B cell (primary cell): ENCODE results near the gene PLA2G12B.

ENCODE experiments used
- EZH2 ChIP-seq: IDR thresholded peaks from 2 replicates; pipeline ENCODE4 v1.6.1; 2012; ENCODE audit warnings: borderline replicate concordance, low read depth, mild to moderate bottlenecking, moderate library complexity, low read length; ENCODE audit not compliant: insufficient read depth, poor library complexity, severe bottlenecking
- TF ChIP-seq, protein P1 (sequence below): fragments of 200-600 bp; IDR thresholded peaks from one replicate; pipeline ENCODE4 v1.8.0; 2022; ENCODE audit warnings: antibody characterized with exemption, mild to moderate bottlenecking

DNA sequence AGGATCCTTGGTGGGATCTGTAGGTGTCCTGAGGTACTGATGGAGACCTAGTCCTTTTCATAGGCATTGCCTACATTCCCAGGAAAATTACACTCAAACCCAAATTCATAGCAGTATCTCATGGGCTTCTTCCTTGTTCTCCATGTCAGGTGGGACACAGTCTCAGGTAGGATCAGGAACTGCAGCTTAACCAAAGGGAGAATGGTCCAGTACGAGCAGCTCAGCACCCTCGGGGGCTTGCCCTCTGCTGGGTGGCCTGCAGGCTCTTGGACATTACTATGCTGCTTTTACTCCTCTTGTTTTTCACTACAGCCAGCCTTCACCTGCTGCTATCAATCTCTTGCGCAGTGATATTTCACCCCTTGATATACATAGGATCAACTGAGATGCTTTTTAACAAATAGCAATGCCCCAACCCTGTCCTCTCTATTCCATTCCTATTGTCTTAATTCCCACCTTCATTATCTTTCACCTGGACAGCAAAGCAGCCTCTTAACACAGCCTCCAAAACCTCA lies 28.6 kb downstream of the PLA2G12B start:
- TF ChIP-seq, protein P1, sequence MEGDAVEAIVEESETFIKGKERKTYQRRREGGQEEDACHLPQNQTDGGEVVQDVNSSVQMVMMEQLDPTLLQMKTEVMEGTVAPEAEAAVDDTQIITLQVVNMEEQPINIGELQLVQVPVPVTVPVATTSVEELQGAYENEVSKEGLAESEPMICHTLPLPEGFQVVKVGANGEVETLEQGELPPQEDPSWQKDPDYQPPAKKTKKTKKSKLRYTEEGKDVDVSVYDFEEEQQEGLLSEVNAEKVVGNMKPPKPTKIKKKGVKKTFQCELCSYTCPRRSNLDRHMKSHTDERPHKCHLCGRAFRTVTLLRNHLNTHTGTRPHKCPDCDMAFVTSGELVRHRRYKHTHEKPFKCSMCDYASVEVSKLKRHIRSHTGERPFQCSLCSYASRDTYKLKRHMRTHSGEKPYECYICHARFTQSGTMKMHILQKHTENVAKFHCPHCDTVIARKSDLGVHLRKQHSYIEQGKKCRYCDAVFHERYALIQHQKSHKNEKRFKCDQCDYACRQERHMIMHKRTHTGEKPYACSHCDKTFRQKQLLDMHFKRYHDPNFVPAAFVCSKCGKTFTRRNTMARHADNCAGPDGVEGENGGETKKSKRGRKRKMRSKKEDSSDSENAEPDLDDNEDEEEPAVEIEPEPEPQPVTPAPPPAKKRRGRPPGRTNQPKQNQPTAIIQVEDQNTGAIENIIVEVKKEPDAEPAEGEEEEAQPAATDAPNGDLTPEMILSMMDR, result no peak
- TF ChIP-seq EZH2, result no peak
